Choroid plexus epithelial cell (primary cell): Measurements from ENCODE around the gene TRABD.
A peak's percentile ranks its signal among the peaks of the same experiment; 100 is the strongest.

Experiments used
- DNase-seq: peaks from one replicate; pipeline ENCODE4 v3.0.0-alpha.2; 2010; ENCODE audit warnings: low read depth
- H3K4me3 ChIP-seq: 2 replicates; pipeline ENCODE4 v1.5.1; 2011; ENCODE audit warnings: low read depth, mild to moderate bottlenecking, control low read depth, low read length, moderate library complexity
- TF ChIP-seq, protein P1 (sequence below): conservative IDR thresholded peaks from 2 replicates; pipeline ENCODE4 v1.5.1; 2011; ENCODE audit warnings: low read depth, mild to moderate bottlenecking, control low read depth, inconsistent platforms, low read length, moderate library complexity

Gene TRABD

DNA sequence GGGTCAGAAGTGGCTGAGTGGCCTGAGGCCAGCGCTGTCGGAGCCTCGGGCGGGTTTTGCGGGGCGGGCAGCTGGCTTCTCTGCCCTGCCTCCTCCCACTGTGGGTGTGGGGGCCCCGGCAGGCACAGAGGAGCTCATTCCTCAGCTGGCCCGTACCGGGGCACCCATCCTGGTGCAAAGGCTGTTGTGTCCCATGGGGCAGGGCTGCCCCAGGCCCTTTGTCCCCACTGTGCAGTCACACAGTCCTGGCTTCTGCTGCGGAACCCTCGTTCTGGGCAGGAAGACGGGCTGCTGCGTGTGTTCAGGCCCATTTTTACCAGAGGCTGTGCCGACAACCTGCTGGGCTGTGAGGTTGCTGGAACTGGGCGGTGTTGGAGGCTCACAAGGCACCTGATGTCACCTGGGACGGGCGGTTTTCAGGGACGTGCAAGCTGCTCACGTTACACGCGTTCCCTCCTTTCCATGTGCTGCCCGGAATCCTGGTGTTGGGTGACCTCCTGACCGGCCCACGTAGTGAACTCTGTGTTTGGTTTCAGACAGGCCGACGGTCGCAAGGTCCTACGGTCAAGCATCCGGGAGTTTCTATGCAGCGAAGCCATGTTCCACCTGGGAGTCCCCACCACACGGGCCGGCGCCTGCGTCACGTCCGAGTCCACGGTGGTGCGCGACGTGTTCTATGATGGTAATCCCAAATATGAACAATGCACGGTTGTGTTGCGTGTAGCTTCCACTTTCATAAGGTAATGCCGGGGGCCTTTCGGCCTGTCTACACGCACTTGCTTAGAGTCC, 20.3 kb downstream of the TRABD start:
- no peak for DNase-seq
- H3K4me3 ChIP-seq = no peak overlapping the region
- TF ChIP-seq, protein P1, sequence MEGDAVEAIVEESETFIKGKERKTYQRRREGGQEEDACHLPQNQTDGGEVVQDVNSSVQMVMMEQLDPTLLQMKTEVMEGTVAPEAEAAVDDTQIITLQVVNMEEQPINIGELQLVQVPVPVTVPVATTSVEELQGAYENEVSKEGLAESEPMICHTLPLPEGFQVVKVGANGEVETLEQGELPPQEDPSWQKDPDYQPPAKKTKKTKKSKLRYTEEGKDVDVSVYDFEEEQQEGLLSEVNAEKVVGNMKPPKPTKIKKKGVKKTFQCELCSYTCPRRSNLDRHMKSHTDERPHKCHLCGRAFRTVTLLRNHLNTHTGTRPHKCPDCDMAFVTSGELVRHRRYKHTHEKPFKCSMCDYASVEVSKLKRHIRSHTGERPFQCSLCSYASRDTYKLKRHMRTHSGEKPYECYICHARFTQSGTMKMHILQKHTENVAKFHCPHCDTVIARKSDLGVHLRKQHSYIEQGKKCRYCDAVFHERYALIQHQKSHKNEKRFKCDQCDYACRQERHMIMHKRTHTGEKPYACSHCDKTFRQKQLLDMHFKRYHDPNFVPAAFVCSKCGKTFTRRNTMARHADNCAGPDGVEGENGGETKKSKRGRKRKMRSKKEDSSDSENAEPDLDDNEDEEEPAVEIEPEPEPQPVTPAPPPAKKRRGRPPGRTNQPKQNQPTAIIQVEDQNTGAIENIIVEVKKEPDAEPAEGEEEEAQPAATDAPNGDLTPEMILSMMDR = no peak

DNA sequence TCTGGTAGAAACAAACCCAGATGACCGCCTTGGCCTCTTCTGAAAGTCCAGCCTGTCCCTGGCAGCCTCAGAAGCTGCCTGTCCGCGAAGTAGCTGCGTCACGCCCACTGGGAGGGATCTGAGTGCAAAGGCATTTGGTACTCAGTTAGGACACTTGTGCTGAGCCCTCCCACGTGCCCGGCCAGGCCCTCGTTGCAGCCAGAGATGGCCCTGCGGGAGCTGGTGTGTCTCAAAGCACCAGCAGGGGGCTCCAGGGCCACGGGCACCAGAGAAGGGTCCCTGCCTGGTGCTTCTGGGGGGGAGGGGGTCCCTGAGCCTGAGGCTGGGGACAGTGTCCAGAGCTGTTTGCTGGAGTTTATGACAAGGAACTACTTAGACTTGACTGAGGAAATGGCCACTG, 20.9 kb downstream of the TRABD start:
- peak; percentile 31 for DNase-seq
- H3K4me3 ChIP-seq = no peak overlapping the region
- TF ChIP-seq, protein P1 = peak; percentile 63

DNA sequence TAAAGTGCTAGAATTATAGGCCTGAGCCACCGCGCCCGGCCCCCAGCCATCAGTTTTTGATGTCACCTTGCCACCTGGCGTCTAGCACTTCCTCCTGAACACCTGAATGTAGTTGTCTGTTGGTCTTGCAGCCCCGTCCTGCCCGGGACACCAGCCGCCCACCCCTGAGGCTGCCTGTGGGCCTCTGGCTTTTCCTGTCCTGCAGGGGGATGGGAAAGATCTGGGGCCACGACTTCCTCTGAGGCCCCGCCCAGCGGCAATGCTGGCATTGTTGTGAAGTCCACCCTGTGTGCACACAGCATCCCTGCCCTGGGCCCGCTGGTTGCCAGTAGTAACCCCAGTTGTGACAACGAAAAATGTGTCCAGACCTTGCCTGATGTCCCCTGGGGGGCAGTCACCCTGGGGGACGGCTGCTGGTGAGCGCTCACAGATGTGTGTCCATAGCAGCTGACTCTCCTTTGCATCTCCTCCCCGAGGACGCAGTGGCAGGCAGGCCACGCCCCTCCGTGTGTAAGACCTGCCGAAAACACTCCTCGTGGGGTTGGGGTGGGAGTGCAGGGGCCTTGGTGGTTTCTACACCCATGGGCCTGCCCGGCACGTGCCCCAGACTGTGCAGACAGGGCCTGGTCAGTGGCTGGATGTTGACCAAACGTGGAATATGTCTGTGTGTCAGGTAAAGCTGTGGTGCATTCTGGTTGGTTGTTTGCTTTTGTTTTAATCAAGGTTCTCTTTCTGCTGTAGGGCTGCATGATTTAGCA, 21.8 kb downstream of the TRABD start:
- TF ChIP-seq, protein P1 = no peak
- no peak for DNase-seq
- H3K4me3 ChIP-seq = no peak overlapping the region

DNA sequence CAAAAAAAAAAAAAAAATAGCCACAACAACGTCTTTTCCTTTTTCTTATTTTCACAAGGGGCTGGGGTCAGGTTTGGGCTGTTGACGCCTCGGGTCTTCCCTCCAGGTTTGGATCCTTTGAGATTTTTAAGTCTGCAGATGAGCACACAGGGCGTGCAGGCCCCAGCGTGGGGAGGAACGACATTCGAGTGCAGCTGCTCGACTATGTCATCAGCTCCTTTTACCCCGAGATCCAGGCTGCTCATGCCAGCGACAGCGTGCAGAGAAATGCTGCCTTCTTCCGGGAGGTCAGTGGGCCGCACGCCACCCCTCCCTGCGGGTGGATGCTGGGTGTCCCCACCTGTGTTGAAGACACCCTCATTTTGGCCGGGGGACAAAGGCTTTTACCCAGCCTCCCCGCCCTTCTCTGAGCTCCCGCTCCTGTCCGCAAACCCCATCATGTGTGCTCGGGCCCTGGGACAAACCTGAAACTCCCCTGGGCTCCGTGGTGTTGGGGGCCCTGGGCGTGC, 22.8 kb downstream of the TRABD start:
- DNase-seq = no peak
- TF ChIP-seq, protein P1 = no peak
- no peak overlapping the region for H3K4me3 ChIP-seq

DNA sequence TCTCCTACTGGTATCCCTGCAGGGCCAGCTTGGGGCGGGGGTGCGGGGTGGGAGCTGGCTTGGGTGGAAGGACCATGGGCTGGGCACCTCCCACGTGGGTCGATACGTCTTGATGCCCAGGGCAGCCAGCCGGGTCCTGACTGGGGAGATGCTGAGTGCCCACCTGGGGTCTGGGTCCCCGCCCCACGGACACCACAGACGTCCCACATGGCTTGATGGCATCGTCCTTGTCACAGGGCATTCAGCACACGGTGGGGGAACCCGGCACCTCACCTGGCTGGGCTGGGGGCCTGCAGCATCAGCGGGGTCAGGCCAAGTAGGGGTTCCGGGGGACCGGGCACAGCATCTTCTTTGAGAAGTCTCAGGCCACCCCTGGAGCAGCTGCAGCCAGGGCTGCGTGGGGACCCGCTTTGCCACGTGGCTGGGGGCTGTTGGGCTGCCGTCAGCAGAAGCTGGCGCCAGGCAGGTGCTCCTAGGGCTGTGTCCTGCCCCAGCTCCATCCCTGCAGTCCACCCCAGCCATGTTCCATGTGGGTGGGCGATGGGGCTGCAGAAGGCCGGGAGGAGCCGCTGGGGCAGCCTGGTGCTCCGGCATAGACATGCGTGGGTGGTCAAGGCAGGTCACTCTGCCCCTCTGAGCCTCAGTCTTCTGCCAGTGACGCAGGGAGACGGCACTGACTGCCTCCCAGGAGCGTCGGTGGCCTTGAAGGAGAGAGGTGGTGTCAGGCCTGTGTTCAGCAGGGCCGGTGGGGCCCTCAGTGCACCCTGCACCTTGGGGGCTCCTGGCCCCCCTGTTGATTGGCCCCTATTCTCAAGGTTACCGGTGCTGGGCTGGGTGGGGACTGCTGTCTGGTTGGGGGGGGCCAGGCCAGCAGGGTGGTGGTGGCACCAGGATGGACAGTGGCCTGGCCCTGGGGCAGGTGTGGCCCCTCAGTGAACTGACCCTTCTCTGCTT, 23.5 kb downstream of the TRABD start:
- H3K4me3 ChIP-seq = no peak overlapping the region
- DNase-seq = no peak
- TF ChIP-seq, protein P1 = no peak

DNA sequence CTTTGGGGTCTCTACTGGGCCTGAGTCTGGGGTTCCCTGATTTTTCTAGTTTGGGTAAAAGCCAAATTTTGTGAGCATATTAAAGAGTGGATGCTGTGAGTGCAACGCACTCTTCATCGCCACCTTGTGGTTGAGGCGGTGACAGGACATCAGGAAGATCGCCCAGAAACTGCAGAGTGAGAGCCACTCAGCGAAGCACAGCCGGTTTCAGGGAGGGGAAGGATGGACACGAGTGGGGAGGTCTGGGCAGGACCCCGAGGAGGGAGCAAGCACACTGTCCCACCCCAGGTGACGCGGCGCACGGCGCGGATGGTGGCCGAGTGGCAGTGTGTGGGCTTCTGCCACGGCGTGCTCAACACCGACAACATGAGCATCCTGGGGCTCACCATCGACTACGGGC, 24.2 kb downstream of the TRABD start:
- DNase-seq = peak; percentile 74
- TF ChIP-seq, protein P1 = peak; percentile 91
- H3K4me3 ChIP-seq = no peak overlapping the region
